GM12873 (cell line): ENCODE results near the gene MTHFD1L.

Experiments used
- CTCF ChIP-seq: IDR thresholded peaks from 2 replicates; pipeline ENCODE4 v1.5.1; 2012; ENCODE audit warnings: low read depth, mild to moderate bottlenecking, moderate library complexity, low read length, control low read depth; ENCODE audit not compliant: insufficient read depth; ENCODE audit errors: missing control alignments

MTHFD1L gene

DNA sequence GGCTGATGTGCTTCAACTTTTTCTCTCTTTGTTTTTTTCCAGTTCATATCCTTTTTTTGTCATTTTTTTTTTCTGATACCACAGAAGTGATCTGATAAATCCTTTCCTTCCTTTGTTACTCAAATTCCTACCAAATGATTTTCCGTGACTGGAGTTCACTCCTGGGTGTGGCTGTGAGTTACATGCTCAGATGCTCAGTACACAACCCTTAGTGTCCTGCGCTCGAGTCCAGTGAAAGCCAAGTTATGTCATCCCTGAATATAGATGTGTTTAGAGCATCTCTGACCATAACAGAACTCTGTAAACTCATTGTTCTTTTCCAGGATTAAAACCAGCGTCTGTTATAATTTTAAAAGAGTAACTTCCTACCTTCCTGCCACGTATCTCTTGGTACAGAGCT, 227.1 kb downstream of the MTHFD1L start:
- no peak for TF ChIP-seq CTCF

DNA sequence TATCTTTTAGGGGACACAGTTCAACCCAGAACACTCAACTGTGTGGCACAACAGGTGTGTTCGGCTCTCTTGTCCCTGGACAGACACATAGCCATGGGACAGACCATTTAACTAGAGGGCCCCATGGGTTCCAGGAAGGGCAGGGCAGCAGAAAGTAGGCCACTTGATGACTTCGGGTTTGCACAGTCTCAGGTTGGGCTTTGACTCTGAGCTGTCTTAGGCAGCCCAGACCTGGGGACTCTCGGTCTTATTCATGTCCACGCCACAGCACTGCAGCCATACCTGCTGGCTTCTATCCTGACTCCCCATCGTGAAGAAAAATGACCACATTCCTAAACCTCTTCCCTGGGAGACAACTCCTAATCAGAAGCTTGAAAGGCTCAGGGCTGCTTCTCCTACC, 228.2 kb downstream of the MTHFD1L start:
- TF ChIP-seq CTCF = no peak

GRCh38 chr6:151095538-151096254, 230.2 kb downstream of the MTHFD1L start:
- no peak for TF ChIP-seq CTCF

- no peak for TF ChIP-seq CTCF
Observed at GRCh38 chr6:151096255-151096612, 230.7 kb downstream of the MTHFD1L start.

DNA sequence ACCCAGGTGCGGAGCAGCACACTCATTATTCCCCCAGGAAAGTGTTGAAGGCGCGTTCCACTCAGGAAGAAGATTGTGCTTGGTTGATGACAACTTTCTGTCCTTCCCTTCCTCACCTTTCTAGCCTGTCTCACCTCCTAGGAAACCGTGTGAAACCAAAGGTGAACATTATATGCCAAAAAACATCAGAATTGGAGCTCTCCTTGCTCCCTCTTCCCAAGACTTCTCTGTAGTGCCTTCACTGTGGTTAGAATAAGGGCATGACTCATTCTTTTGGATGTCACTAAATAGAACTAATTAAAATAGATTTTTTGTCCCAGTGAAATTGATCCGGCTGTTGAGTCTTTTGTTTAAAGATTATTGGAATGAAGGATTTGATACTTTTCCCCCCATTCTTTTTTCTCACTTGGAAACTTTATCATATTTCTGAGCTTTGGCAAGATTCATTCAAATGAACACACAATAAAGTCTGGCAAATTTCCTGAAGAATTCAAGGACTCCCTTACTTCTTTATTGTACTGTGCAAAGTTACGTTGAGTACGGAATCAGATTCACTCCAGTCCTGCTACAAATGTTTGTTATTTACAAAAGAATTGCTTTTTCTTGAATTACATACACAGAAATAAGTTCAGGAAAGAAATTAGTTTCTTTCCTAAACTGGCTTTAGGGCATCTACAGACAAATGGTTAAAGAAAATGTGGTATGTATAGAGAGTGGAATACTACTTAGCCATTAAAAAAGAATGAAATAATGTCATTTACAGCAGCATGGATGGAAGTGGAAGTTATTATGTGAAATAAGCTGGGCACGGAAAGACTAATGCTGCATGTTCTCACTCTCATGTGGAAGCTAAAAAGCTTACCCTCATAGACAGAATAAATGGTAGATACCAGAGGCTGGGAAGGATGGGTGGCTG, 231.4 kb downstream of the MTHFD1L start:
- no peak for TF ChIP-seq CTCF

- no peak for TF ChIP-seq CTCF
Observed at GRCh38 chr6:151098166-151098565, 232.7 kb downstream of the MTHFD1L start.

- no peak for TF ChIP-seq CTCF
Observed at GRCh38 chr6:151100326-151100725, 234.8 kb downstream of the MTHFD1L start.
